MCF 10A (cell line): ENCODE data around the gene LRRC63. TPM values are rescaled to one million over a fixed set of nuclear protein-coding genes. Genes with fewer than 3 reads are reported as not detected.

Experiments used
- BruUV-seq: library from RNA; stranded (reverse); fragments of 400-500 nt; replicated peaks from 2 replicates; lab custom pipeline; 2021; lab: Mats Ljungman, UMichigan
- CTCF ChIA-PET: fragments of 300-600 bp; sonication (Branson Sonifier 250); formaldehyde crosslinking; extraction: SDS; loops from one replicate; lab custom pipeline; 2021; ENCODE audit warnings: antibody characterized with exemption, inconsistent platforms; lab: Yijun Ruan, JAX
- POLR2A ChIA-PET: fragments of 300-600, 350-650 bp; sonication (Branson Sonifier 250); formaldehyde crosslinking; extraction: SDS; loops from one replicate; lab custom pipeline; 2020; ENCODE audit warnings: antibody characterized with exemption, inconsistent platforms; lab: Yijun Ruan, JAX
- DNase-seq: peaks from one replicate; pipeline ENCODE4 v3.0.0-alpha.2; 2018; ENCODE audit not compliant: unreplicated experiment
- H3K27ac Mint-ChIP-seq: one replicate; pipeline ENCODE4 v1.8.0; 2022; ENCODE audit warnings: mild to moderate bottlenecking, low read depth, mixed read lengths; ENCODE audit not compliant: unreplicated experiment
- H3K27me3 Mint-ChIP-seq: one replicate; pipeline ENCODE4 v1.8.0; 2022; ENCODE audit warnings: mixed read lengths; ENCODE audit not compliant: insufficient read depth, unreplicated experiment
- H3K36me3 Mint-ChIP-seq: one replicate; pipeline ENCODE4 v1.8.0; 2022; ENCODE audit warnings: mild to moderate bottlenecking, moderate library complexity, mixed read lengths; ENCODE audit not compliant: insufficient read depth, unreplicated experiment
- H3K4me1 Mint-ChIP-seq: one replicate; pipeline ENCODE4 v1.8.0; 2022; ENCODE audit warnings: mixed read lengths; ENCODE audit not compliant: insufficient read depth, unreplicated experiment
- H3K4me3 Mint-ChIP-seq: one replicate; pipeline ENCODE4 v1.8.0; 2022; ENCODE audit warnings: mild to moderate bottlenecking, moderate library complexity, mixed read lengths; ENCODE audit not compliant: unreplicated experiment
- H3K9me3 Mint-ChIP-seq: one replicate; pipeline ENCODE4 v1.8.0; 2022; ENCODE audit warnings: mixed read lengths; ENCODE audit not compliant: unreplicated experiment
- intact Hi-C: fragments of 100-400 bp; cut with micrococcal nuclease; formaldehyde crosslinking; loops from 2 replicates; pipeline ENCODE4 v1.14.1; 2022
- total RNA-seq: library from RNA; stranded (reverse); gene quantifications from 2 replicates; pipeline ENCODE4 v1.2.3, GENCODE V29; 2022
- TF ChIP-seq, protein P1 (sequence below): fragments of 200-600 bp; IDR thresholded peaks from one replicate; pipeline ENCODE4 v1.8.0; 2022; ENCODE audit warnings: antibody characterized with exemption, mild to moderate bottlenecking; ENCODE audit not compliant: unreplicated experiment

Gene LRRC63
- total RNA-seq, 1 experiment from 2014 or later: not detected

GRCh38 chr13:46318986-46319385 is 107.3 kb downstream of the LRRC63 start:
- BruUV-seq: no TSS peak
- POLR2A ChIA-PET: no interaction called here
- DNase-seq: no peak
- Mint-ChIP-seq H3K4me1 (peaks cover 16% of the 10 kb centered on the region), H3K27me3 (no peaks in the 10 kb centered on the region), H3K4me3 (no peak overlapping the region), H3K27ac (no peak overlapping the region), H3K9me3 (peaks cover 13% of the 10 kb centered on the region), H3K36me3 (no peaks in the 10 kb centered on the region)
- CTCF ChIA-PET: interaction anchor here (0.6 kb wide), 2 partner anchors 312 to 1919 kb away, joined by 3 read pairs; no protein-coding TSS in a partner anchor
- intact Hi-C loops: loop anchor here (5.0 to 10.0 kb wide), 2 partner anchors 172 to 394 kb away; no protein-coding TSS in a partner anchor
- TF ChIP-seq, protein P1, sequence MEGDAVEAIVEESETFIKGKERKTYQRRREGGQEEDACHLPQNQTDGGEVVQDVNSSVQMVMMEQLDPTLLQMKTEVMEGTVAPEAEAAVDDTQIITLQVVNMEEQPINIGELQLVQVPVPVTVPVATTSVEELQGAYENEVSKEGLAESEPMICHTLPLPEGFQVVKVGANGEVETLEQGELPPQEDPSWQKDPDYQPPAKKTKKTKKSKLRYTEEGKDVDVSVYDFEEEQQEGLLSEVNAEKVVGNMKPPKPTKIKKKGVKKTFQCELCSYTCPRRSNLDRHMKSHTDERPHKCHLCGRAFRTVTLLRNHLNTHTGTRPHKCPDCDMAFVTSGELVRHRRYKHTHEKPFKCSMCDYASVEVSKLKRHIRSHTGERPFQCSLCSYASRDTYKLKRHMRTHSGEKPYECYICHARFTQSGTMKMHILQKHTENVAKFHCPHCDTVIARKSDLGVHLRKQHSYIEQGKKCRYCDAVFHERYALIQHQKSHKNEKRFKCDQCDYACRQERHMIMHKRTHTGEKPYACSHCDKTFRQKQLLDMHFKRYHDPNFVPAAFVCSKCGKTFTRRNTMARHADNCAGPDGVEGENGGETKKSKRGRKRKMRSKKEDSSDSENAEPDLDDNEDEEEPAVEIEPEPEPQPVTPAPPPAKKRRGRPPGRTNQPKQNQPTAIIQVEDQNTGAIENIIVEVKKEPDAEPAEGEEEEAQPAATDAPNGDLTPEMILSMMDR: no peak

GRCh38 chr13:46320406-46320805 is 108.7 kb downstream of the LRRC63 start:
- no peak for DNase-seq
- no peaks in the 10 kb centered on the region for H3K36me3 Mint-ChIP-seq
- ChIA-PET POLR2A (interaction anchor here (0.7 kb wide), 1 partner anchor 10 kb away, joined by 3 read pairs; no protein-coding TSS in a partner anchor), CTCF (interaction anchor here (0.6 to 2.0 kb wide), 9 partner anchors 8 to 692 kb away, joined by 3 to 8 read pairs (median 6); no protein-coding TSS in a partner anchor)
- H3K27ac Mint-ChIP-seq: no peak overlapping the region
- no TSS peak for BruUV-seq
- no peaks in the 10 kb centered on the region for H3K27me3 Mint-ChIP-seq
- intact Hi-C loops: loop anchor here (2.0 kb wide), 1 partner anchor 698 kb away; no protein-coding TSS in a partner anchor
- H3K4me1 Mint-ChIP-seq: peaks cover 11% of the 10 kb centered on the region
- peaks cover 2% of the 10 kb centered on the region for H3K9me3 Mint-ChIP-seq
- no peak overlapping the region for H3K4me3 Mint-ChIP-seq
- TF ChIP-seq, protein P1: no peak

GRCh38 chr13:46320821-46321220 is 109.1 kb downstream of the LRRC63 start:
- ChIA-PET POLR2A (no interaction called here), CTCF (interaction anchor here (0.7 to 2.0 kb wide), 16 partner anchors 8 to 693 kb away, joined by 3 to 8 read pairs (median 5); partner anchors contain the start of gene RUBCNL)
- TF ChIP-seq, protein P1: no peak
- Mint-ChIP-seq H3K27me3 (no peaks in the 10 kb centered on the region), H3K36me3 (no peaks in the 10 kb centered on the region), H3K27ac (no peak overlapping the region), H3K9me3 (no peaks in the 10 kb centered on the region), H3K4me1 (peaks cover 7% of the 10 kb centered on the region), H3K4me3 (no peak overlapping the region)
- DNase-seq: no peak
- no TSS peak for BruUV-seq
- intact Hi-C loops: loop anchor here (1.0 to 2.0 kb wide), 5 partner anchors 66 to 698 kb away; partner anchors contain the start of gene RUBCNL

DNA sequence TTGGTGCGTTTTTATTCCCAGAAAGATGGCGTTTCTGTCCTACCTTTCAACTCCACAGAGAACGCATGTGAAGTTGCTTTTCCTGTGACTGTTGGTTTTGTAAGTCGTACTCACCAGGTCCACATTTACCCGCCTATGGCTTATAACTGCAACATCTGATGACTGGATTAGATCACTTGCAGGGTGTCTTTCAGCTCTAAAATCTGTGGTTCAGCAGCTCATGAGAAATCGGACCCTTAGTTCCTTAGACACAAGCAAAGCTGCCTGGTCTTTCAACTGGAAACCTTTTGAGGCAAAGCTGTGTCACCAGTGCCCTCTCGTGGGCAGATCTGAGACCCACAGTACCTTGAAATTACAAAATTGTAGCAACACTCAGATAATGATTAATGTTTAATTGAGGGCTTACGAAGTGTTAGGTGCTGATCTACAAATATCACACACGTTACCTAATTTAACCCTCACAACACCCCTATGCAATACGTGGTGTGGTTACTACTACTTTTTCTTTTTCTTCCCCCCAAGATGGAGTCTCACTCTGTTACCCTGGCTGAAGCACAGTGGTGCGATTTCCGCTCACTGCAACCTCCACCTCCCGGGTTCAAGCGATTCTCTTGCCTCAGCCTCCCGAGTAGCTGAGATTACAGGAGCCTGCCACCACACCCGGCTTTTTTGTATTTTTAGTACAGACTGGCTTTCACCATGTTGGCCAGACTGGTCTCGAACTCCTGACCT is 109.9 kb downstream of the LRRC63 start:
- no peaks in the 10 kb centered on the region for H3K9me3 Mint-ChIP-seq

More for the DNA sequence above, 109.9 kb downstream of the LRRC63 start:
- ChIA-PET CTCF (interaction anchor here (0.6 to 2.0 kb wide), 26 partner anchors 9 to 1344 kb away, joined by 3 to 8 read pairs (median 4); partner anchors contain the start of gene RUBCNL), POLR2A (no interaction called here)
- TF ChIP-seq, protein P1: peak; percentile 72
- intact Hi-C loops: loop anchor here (1.0 to 2.0 kb wide), 5 partner anchors 66 to 699 kb away; partner anchors contain the start of gene RUBCNL
- no peaks in the 10 kb centered on the region for H3K36me3 Mint-ChIP-seq
- DNase-seq: peak; percentile 68
- no TSS peak for BruUV-seq
- no peaks in the 10 kb centered on the region for H3K27me3 Mint-ChIP-seq
- H3K4me1 Mint-ChIP-seq: peaks cover 5% of the 10 kb centered on the region
- H3K4me3 Mint-ChIP-seq: no peak overlapping the region
- no peak overlapping the region for H3K27ac Mint-ChIP-seq
